ENCODE results near the gene AKR1C4.
"Not testable (repeated sequence)": the region's sequence is repeated elsewhere in the genome, so short reads cannot be mapped to it uniquely, and the experiment has no call there.

The AKR1C4 gene

GRCh38 chr10:5209776-5210175, 13.1 kb downstream of the AKR1C4 start:
- not testable (repeated sequence) for DNase-seq

- DNase-seq, result not testable (repeated sequence)
Observed at GRCh38 chr10:5210261-5210660, 13.6 kb downstream of the AKR1C4 start.

GRCh38 chr10:5211696-5212536, 15.3 kb downstream of the AKR1C4 start:
- DNase-seq, result no peak

GRCh38 chr10:5216801-5217200, 20.2 kb downstream of the AKR1C4 start:
- DNase-seq, result no peak

GRCh38 chr10:5219262-5219661, 22.6 kb downstream of the AKR1C4 start:
- no peak for DNase-seq

- not testable (repeated sequence) for DNase-seq
Observed at GRCh38 chr10:5222942-5223341, 26.3 kb downstream of the AKR1C4 start.

- DNase-seq, result no peak
Observed at GRCh38 chr10:5229019-5229418, 32.4 kb downstream of the AKR1C4 start.

- no peak for DNase-seq
Observed at GRCh38 chr10:5233324-5233723, 36.7 kb downstream of the AKR1C4 start.

GRCh38 chr10:5234106-5234860, 37.6 kb downstream of the AKR1C4 start:
- no peak for DNase-seq

GRCh38 chr10:5237541-5237940, 40.9 kb downstream of the AKR1C4 start:
- not testable (repeated sequence) for DNase-seq

- no peak for DNase-seq
Observed at GRCh38 chr10:5242585-5242984, 45.9 kb downstream of the AKR1C4 start.

GRCh38 chr10:5243521-5243987, 46.9 kb downstream of the AKR1C4 start:
- DNase-seq, result no peak

- no peak for DNase-seq
Observed at GRCh38 chr10:5252177-5253037, 55.8 kb downstream of the AKR1C4 start.

GRCh38 chr10:5254488-5254887, 57.9 kb downstream of the AKR1C4 start:
- DNase-seq, result no peak

GRCh38 chr10:5257768-5258167, 61.1 kb downstream of the AKR1C4 start:
- DNase-seq, result not testable (repeated sequence)

GRCh38 chr10:5259132-5259951, 62.7 kb downstream of the AKR1C4 start:
- no peak for DNase-seq

GRCh38 chr10:5259952-5260578, 63.4 kb downstream of the AKR1C4 start:
- no peak for DNase-seq

GRCh38 chr10:5260828-5261227, 64.2 kb downstream of the AKR1C4 start:
- no peak for DNase-seq

- DNase-seq, result no peak
Observed at GRCh38 chr10:5265139-5265538, 68.5 kb downstream of the AKR1C4 start.

- no peak for DNase-seq
Observed at GRCh38 chr10:5266351-5266750, 69.7 kb downstream of the AKR1C4 start.

- DNase-seq, result no peak
Observed at GRCh38 chr10:5266804-5267203, 70.2 kb downstream of the AKR1C4 start.

GRCh38 chr10:5268234-5268633, 71.6 kb downstream of the AKR1C4 start:
- no peak for DNase-seq
